Fibroblast of villous mesenchyme (primary cell): ENCODE results near the gene ZNF70. TPM values are rescaled to one million over a fixed set of nuclear protein-coding genes. Genes with fewer than 3 reads are reported as not detected.
"Not testable (repeated sequence)": the region's sequence is repeated elsewhere in the genome, so short reads cannot be mapped to it uniquely, and the experiment has no call there.

Experiments used
- DNase-seq: peaks from one replicate; pipeline ENCODE4 v3.0.0-alpha.2; 2010; ENCODE audit warnings: low read depth
- H3K4me3 ChIP-seq: 2 replicates; pipeline ENCODE4 v1.5.1; 2011; ENCODE audit warnings: low read depth, mild to moderate bottlenecking, low read length
- CTCF ChIP-seq: IDR thresholded peaks from 2 replicates; pipeline ENCODE4 v1.5.1; 2012; ENCODE audit warnings: low read depth, mild to moderate bottlenecking, low read length; ENCODE audit not compliant: insufficient read depth
- total RNA-seq: library from RNA; depleted of rRNA; stranded (reverse); fragments of >200 nt; gene quantifications from 2 replicates; pipeline ENCODE4 v1.2.3, GENCODE V29; 2012

Gene ZNF70
- total RNA-seq, 1 donor = 7.8 TPM

GRCh38 chr22:23744001-23744400, 6.9 kb downstream of the ZNF70 start:
- no peak for DNase-seq
- TF ChIP-seq CTCF = no peak
- H3K4me3 ChIP-seq = no peak overlapping the region

GRCh38 chr22:23743303-23743705, 7.6 kb downstream of the ZNF70 start:
- H3K4me3 ChIP-seq = no peak overlapping the region
- no peak for TF ChIP-seq CTCF
- no peak for DNase-seq

GRCh38 chr22:23742505-23743264, 8.2 kb downstream of the ZNF70 start:
- H3K4me3 ChIP-seq = no peak overlapping the region
- no peak for TF ChIP-seq CTCF
- DNase-seq = no peak

GRCh38 chr22:23737696-23738095, 13.2 kb downstream of the ZNF70 start:
- no peak overlapping the region for H3K4me3 ChIP-seq
- no peak for TF ChIP-seq CTCF
- DNase-seq = no peak

- H3K4me3 ChIP-seq, DNase-seq: not testable (repeated sequence)
Observed at GRCh38 chr22:23728108-23728507, 22.8 kb downstream of the ZNF70 start.

GRCh38 chr22:23722724-23723123, 28.2 kb downstream of the ZNF70 start:
- DNase-seq = no peak

GRCh38 chr22:23722160-23722559, 28.8 kb downstream of the ZNF70 start:
- H3K4me3 ChIP-seq = no peak overlapping the region
- no peak for DNase-seq
- TF ChIP-seq CTCF = no peak

More at GRCh38 chr22:23722724-23723123, 28.2 kb downstream of the ZNF70 start:
- no peak for TF ChIP-seq CTCF
- H3K4me3 ChIP-seq = no peak overlapping the region
